Measurements from ENCODE around the gene HDAC2. TPM values are rescaled to one million over a fixed set of nuclear protein-coding genes. Genes with fewer than 3 reads are reported as not detected.

HDAC2 gene
- total and polyA plus RNA-seq, 11 donors, result 18.3 to 64.7 (median 48.0) TPM

DNA sequence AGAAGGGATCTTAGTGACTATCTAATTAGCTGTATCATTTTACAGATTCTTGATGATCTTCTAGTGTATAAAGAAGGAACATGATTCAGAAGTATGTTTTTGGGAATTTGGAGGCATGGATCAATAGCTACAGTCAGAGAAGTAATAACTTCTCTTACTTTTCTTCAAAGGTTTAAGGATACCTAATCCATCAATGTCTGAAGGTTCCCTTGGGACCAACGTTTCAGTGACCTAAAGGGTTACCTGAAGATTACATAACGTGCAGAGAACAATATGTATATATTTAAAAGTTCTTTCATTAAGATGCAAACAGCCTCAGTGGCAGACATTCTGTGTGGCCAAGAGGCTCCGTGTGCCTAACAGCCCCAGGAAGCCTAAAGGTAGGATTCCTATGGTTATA lies 3.2 kb downstream of the HDAC2 start:
- peaks cover 3 to 59% (median 27%) of the 10 kb centered on the region in 12 donors for H3K4me1 ChIP-seq
- 50 to 55% (median 53%) methylated on average over 3 of the region's 3 CpGs for WGBS, 4 donors
- ATAC-seq, result no peak

GRCh38 chr6:113960795-113961194 lies 10.2 kb downstream of the HDAC2 start:
- H3K4me1 ChIP-seq, result peaks cover 0 to 27% (median 9%) of the 10 kb centered on the region in 12 donors
- ATAC-seq (no peak), DNase-seq (no peak)
- H3K27me3 ChIP-seq, result no peaks in the 10 kb centered on the region
- WGBS, 4 donors, result 59 to 70% (median 66%) methylated on average over 2 of the region's 2 CpGs
- no peak overlapping the region for H3K27ac ChIP-seq
- peaks cover 0 to 32% (median 25%) of the 10 kb centered on the region in 9 donors for H3K36me3 ChIP-seq
- no peak for TF ChIP-seq CTCF (IDR thresholded peaks at IDR 0.05)
- no peak for TF ChIP-seq POLR2A (IDR thresholded peaks at IDR 0.05)
- H3K9me3 ChIP-seq, result no peaks in the 10 kb centered on the region
- intact Hi-C loops (cut with DNase I), result no loop called here
- no peak overlapping the region for H3K4me3 ChIP-seq

More for the DNA sequence above, 3.2 kb downstream of the HDAC2 start:
- H3K27me3 ChIP-seq, result no peaks in the 10 kb centered on the region
- no peak for TF ChIP-seq CTCF (IDR thresholded peaks at IDR 0.05)
- no peak for TF ChIP-seq POLR2A (IDR thresholded peaks at IDR 0.05)
- no peaks in the 10 kb centered on the region for H3K36me3 ChIP-seq
- no peak overlapping the region for H3K4me3 ChIP-seq
- intact Hi-C loops (cut with DNase I), result no loop called here
- no peak overlapping the region for H3K27ac ChIP-seq
- no peak for DNase-seq
- no peaks in the 10 kb centered on the region for H3K9me3 ChIP-seq

- H3K9me3 ChIP-seq, result no peaks in the 10 kb centered on the region
- peaks cover 0 to 47% (median 40%) of the 10 kb centered on the region in 9 donors for H3K36me3 ChIP-seq
- ATAC-seq (no peak), DNase-seq (no peak)
- peaks cover 0 to 17% (median 4%) of the 10 kb centered on the region in 12 donors for H3K4me1 ChIP-seq
- TF ChIP-seq CTCF (IDR thresholded peaks at IDR 0.05), result no peak
- no peak for TF ChIP-seq POLR2A (IDR thresholded peaks at IDR 0.05)
- H3K27ac ChIP-seq, result no peak overlapping the region
- intact Hi-C loops (cut with DNase I), result no loop called here
- H3K27me3 ChIP-seq, result no peaks in the 10 kb centered on the region
- no peak overlapping the region for H3K4me3 ChIP-seq
- 39 to 51% (median 47%) methylated on average over 1 of the region's 1 CpG for WGBS, 4 donors
These were observed 11.7 kb downstream of the HDAC2 start for GRCh38 chr6:113959235-113959634.

- H3K9me3 ChIP-seq, result no peaks in the 10 kb centered on the region
- intact Hi-C loops (cut with DNase I), result no loop called here
- H3K36me3 ChIP-seq, result peaks cover 0 to 90% (median 64%) of the 10 kb centered on the region in 9 donors
- H3K4me3 ChIP-seq, result no peak overlapping the region
- TF ChIP-seq CTCF (IDR thresholded peaks at IDR 0.05) (no peak), POLR2A (IDR thresholded peaks at IDR 0.05) (no peak)
- ATAC-seq, result no peak
- no peak for DNase-seq
- H3K27me3 ChIP-seq, result no peaks in the 10 kb centered on the region
- no peaks in the 10 kb centered on the region for H3K4me1 ChIP-seq
- WGBS, 4 donors, result 71 to 95% (median 79%) methylated on average over 1 of the region's 1 CpG
- H3K27ac ChIP-seq, result no peak overlapping the region
These were observed 16.3 kb downstream of the HDAC2 start for GRCh38 chr6:113954653-113955052.
